GM12878 (cell line): ENCODE results near the gene GRN. TPM values are rescaled to one million over a fixed set of nuclear protein-coding genes. Genes with fewer than 3 reads are reported as not detected.

Source experiments
- ETV6 ChIP-seq, 2 experiments: fragments of 450-650 bp in 1 of 2; IDR thresholded peaks in 1 of 2; conservative IDR thresholded peaks in 1 of 2; 2 replicates each; pipeline ENCODE4 v1.6.1; 2014; ENCODE audit warnings: antibody characterized with exemption in 1 of 2, borderline replicate concordance in 1 of 2, low read depth in 1 of 2, mild to moderate bottlenecking in 1 of 2, moderate library complexity in 1 of 2
- IKZF2 ChIP-seq, 2 experiments: fragments of 450-650 bp; IDR thresholded peaks; 2 replicates each; pipeline ENCODE4 v1.6.1; 2017; ENCODE audit warnings: mild to moderate bottlenecking in 2 of 2, moderate library complexity in 2 of 2
- IRF3 ChIP-seq: fragments of 450-650 bp; IDR thresholded peaks from 2 replicates; pipeline ENCODE4 v1.6.1; 2014; ENCODE audit warnings: mild to moderate bottlenecking
- IRF4 ChIP-seq: IDR thresholded peaks from 2 replicates; pipeline ENCODE4 v1.6.1; 2011; ENCODE audit warnings: low read depth, low read length
- KAT2A ChIP-seq: conservative IDR thresholded peaks from 2 replicates; pipeline ENCODE4 v1.6.1; 2011; ENCODE audit warnings: low read depth, low read length; ENCODE audit not compliant: control insufficient read depth
- MYB ChIP-seq: fragments of 150-350 bp; IDR thresholded peaks from 2 replicates; pipeline ENCODE4 v1.6.1; 2014; ENCODE audit warnings: mild to moderate bottlenecking, low read depth, low read length, borderline replicate concordance
- NKRF ChIP-seq: fragments of 450-650 bp; conservative IDR thresholded peaks from 2 replicates; pipeline ENCODE4 v1.6.1; 2017; ENCODE audit warnings: mild to moderate bottlenecking, moderate library complexity
- PKNOX1 ChIP-seq: fragments of 450-650 bp; IDR thresholded peaks from 2 replicates; pipeline ENCODE4 v1.6.1; 2016; ENCODE audit warnings: mild to moderate bottlenecking
- SIX5 ChIP-seq: IDR thresholded peaks from 2 replicates; pipeline ENCODE4 v1.6.1; 2011; ENCODE audit warnings: mild to moderate bottlenecking, low read depth, low read length, moderate library complexity; ENCODE audit not compliant: severe bottlenecking
- SP1 ChIP-seq: IDR thresholded peaks from one replicate; pipeline ENCODE4 v1.6.1; 2011; ENCODE audit warnings: low read depth, low read length
- SRF ChIP-seq, 2 experiments: IDR thresholded peaks; 2 replicates each; pipeline ENCODE4 v1.6.1; 2011; ENCODE audit warnings: low read depth in 2 of 2, low read length in 2 of 2, mild to moderate bottlenecking in 1 of 2, moderate library complexity in 1 of 2
- TCF12 ChIP-seq: IDR thresholded peaks from 2 replicates; pipeline ENCODE4 v1.6.1; 2011; ENCODE audit warnings: low read depth, mild to moderate bottlenecking, low read length
- USF2 ChIP-seq: IDR thresholded peaks from 2 replicates; pipeline ENCODE4 v1.6.1; 2011; ENCODE audit warnings: low read depth, low read length, improper control_type of control experiment, borderline replicate concordance
- polyA plus RNA-seq, 11 experiments: library from polyadenylated mRNA; depleted of rRNA in 4 of 11; unstranded in 6 of 11; stranded (reverse) in 5 of 11; fragments of >200 nt; fragmentation: Nextera tagmentation in 4 of 11; fragmentation: Illumina TruSeq in 1 of 11; extraction: Ambion mirVana in 4 of 11; extraction: Trizol in 1 of 11; gene quantifications; 1 replicate in 1 of 11; 2 replicates in 10 of 11; pipeline versions ENCODE4 v1.2.1 to v1.2.3, GENCODE V29; 2011 to 2016; ENCODE audit warnings: inconsistent platforms in 2 of 11, missing spikeins in 2 of 11, low read depth in 1 of 11
- total RNA-seq, 4 experiments: library from RNA; depleted of rRNA in 3 of 4; stranded (reverse); fragments of >200 nt in 3 of 4; fragmentation: Illumina TruSeq in 1 of 4; extraction: Trizol in 1 of 4; gene quantifications; 2 replicates each; pipeline versions ENCODE4 v1.2.1 to v1.2.3, GENCODE V29; 2013 to 2021
- TF ChIP-seq, protein P1 (sequence below): fragments of 450-650 bp; IDR thresholded peaks from 2 replicates; pipeline ENCODE4 v1.6.1; 2018; ENCODE audit warnings: mild to moderate bottlenecking, low read depth, moderate library complexity; ENCODE audit not compliant: partially characterized antibody

GRN gene
- total and polyA plus RNA-seq, 10 of the 15 experiments (the other 5 are each of a cell fraction or from before 2014, with no cell fraction given), result 22.3 to 389 (median 139) TPM

- TF ChIP-seq, protein P1, sequence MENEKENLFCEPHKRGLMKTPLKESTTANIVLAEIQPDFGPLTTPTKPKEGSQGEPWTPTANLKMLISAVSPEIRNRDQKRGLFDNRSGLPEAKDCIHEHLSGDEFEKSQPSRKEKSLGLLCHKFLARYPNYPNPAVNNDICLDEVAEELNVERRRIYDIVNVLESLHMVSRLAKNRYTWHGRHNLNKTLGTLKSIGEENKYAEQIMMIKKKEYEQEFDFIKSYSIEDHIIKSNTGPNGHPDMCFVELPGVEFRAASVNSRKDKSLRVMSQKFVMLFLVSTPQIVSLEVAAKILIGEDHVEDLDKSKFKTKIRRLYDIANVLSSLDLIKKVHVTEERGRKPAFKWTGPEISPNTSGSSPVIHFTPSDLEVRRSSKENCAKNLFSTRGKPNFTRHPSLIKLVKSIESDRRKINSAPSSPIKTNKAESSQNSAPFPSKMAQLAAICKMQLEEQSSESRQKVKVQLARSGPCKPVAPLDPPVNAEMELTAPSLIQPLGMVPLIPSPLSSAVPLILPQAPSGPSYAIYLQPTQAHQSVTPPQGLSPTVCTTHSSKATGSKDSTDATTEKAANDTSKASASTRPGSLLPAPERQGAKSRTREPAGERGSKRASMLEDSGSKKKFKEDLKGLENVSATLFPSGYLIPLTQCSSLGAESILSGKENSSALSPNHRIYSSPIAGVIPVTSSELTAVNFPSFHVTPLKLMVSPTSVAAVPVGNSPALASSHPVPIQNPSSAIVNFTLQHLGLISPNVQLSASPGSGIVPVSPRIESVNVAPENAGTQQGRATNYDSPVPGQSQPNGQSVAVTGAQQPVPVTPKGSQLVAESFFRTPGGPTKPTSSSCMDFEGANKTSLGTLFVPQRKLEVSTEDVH, result no peak
- TF ChIP-seq IKZF2 (IDR thresholded peaks at IDR 0.05) (peak in 1 of 2 experiments; percentile 1; a peak in 1 of 4 replicates), SIX5 (no peak), IRF4 (no peak), USF2 (peak; percentile 94), NKRF (peak; percentile 85), ETV6 (conservative IDR thresholded peaks at IDR 0.05 in 1 of 2, IDR thresholded peaks at IDR 0.05 in 1 of 2; ENCODE audit: borderline replicate concordance in 1 of 2, low read depth in 1 of 2) (no peak), SRF (IDR thresholded peaks at IDR 0.05; ENCODE audit: low read depth in 2 of 2, low read length in 2 of 2) (0 out of 4 replicates have a peak, but pooled peaks of 1 of the 2 experiments have one; percentile 45), TCF12 (peak; percentile 68; the same call in 1 of the 2 replicates), SP1 (peak; percentile 91), MYB (no peak), KAT2A (no peak), PKNOX1 (peak; percentile 24; the same call in 1 of the 2 replicates), IRF3 (peak; percentile 63; the same call in 1 of the 2 replicates)
Measured at GRCh38 chr17:44344939-44345453, at the start of gene GRN (continued).
